Skeletal muscle tissue (tissue), 4 donors: ENCODE results near the gene C10orf67. TPM values are rescaled to one million over a fixed set of nuclear protein-coding genes. Genes with fewer than 3 reads are reported as not detected.
"Not testable (repeated sequence)": the region's sequence is repeated elsewhere in the genome, so short reads cannot be mapped to it uniquely, and the experiment has no call there.

Experiments
- H3K27ac ChIP-seq: one replicate; pipeline ENCODE4 v1.7.0; 2013; ENCODE audit warnings: mild to moderate bottlenecking, low read depth, low read length, inconsistent platforms
- H3K27me3 ChIP-seq, 3 donors: one replicate each; pipeline ENCODE4 v1.7.0; 2013; ENCODE audit warnings: low read length in 3 of 3; ENCODE audit not compliant: control insufficient read depth in 3 of 3, insufficient read depth in 3 of 3
- H3K36me3 ChIP-seq, 3 donors: one replicate each; pipeline ENCODE4 v1.7.0; 2013; ENCODE audit warnings: low read length in 3 of 3; ENCODE audit not compliant: control insufficient read depth in 3 of 3, insufficient read depth in 3 of 3
- H3K4me1 ChIP-seq, 3 donors: one replicate each; pipeline ENCODE4 v1.7.0; 2013; ENCODE audit warnings: low read length in 3 of 3, mild to moderate bottlenecking in 3 of 3; ENCODE audit not compliant: control insufficient read depth in 3 of 3, insufficient read depth in 3 of 3
- H3K4me3 ChIP-seq, 3 donors: one replicate each; pipeline ENCODE4 v1.7.0; 2013; ENCODE audit warnings: low read length in 3 of 3
- H3K9ac ChIP-seq, 3 donors: one replicate each; pipeline ENCODE4 v1.7.0; 2013; ENCODE audit warnings: low read length in 3 of 3, mild to moderate bottlenecking in 3 of 3, moderate library complexity in 2 of 3, low read depth in 1 of 3
- H3K9me3 ChIP-seq, 3 donors: one replicate each; pipeline ENCODE4 v1.7.0; 2013; ENCODE audit warnings: low read length in 3 of 3; ENCODE audit not compliant: control insufficient read depth in 3 of 3
- total RNA-seq: library from RNA; depleted of rRNA; stranded (reverse); fragments of >200 nt; gene quantifications from one replicate; pipeline ENCODE4 v1.2.3, GENCODE V29; 2014
- donor health status: Osteomylitis.

Gene C10orf67
- total RNA-seq, 1 donor from 2014 or later = under 0.01 TPM

- H3K36me3 ChIP-seq = no peaks in the 10 kb centered on the region
- no peaks in the 10 kb centered on the region for H3K4me1 ChIP-seq
- H3K27me3 ChIP-seq = peaks cover 0 to 3% (median 0%) of the 10 kb centered on the region in 3 donors
- H3K9me3 ChIP-seq = no peaks in the 10 kb centered on the region
- H3K9ac ChIP-seq = no peak overlapping the region
- H3K4me3 ChIP-seq = no peak overlapping the region
- H3K27ac ChIP-seq = no peak overlapping the region
Measured at GRCh38 chr10:23284155-23284554, 60.4 kb downstream of the C10orf67 start.

DNA sequence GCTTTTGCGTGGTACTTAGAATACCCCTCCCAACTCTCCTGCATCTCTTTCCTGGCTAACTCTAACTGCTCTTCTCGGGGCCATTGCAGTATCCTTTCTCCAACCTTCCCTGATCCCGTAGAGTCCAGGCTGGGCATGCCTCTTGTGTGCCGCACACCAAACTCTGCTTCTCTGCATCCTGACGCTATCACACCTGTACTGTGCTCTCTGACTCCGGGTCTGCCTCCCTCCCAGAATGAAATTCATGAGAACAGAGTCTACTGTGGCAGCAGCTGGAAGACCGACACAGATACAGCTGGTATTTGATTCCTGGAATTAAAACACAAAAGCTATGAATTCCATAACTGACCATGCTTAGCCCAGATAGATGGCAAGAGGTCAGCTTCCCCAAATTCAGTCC lies 60.9 kb downstream of the C10orf67 start:
- Histone ChIP-seq H3K4me1 (no peaks in the 10 kb centered on the region), H3K9me3 (no peaks in the 10 kb centered on the region), H3K9ac (no peak overlapping the region), H3K36me3 (no peaks in the 10 kb centered on the region), H3K27me3 (peaks cover 0 to 3% (median 0%) of the 10 kb centered on the region in 3 donors), H3K4me3 (no peak overlapping the region), H3K27ac (no peak overlapping the region)

GRCh38 chr10:23281044-23281433 lies 63.6 kb downstream of the C10orf67 start:
- H3K36me3 ChIP-seq = no peaks in the 10 kb centered on the region
- no peak overlapping the region for H3K27ac ChIP-seq
- H3K4me3 ChIP-seq = no peak overlapping the region
- no peak overlapping the region for H3K9ac ChIP-seq
- no peaks in the 10 kb centered on the region for H3K9me3 ChIP-seq
- no peaks in the 10 kb centered on the region for H3K4me1 ChIP-seq
- peaks cover 0 to 3% (median 0%) of the 10 kb centered on the region in 3 donors for H3K27me3 ChIP-seq

- H3K27me3 ChIP-seq = peaks cover 0 to 3% (median 0%) of the 10 kb centered on the region in 3 donors
- no peak overlapping the region for H3K4me3 ChIP-seq
- H3K4me1 ChIP-seq = no peaks in the 10 kb centered on the region
- no peaks in the 10 kb centered on the region for H3K36me3 ChIP-seq
- H3K9me3 ChIP-seq = no peaks in the 10 kb centered on the region
- no peak overlapping the region for H3K27ac ChIP-seq
- no peak overlapping the region for H3K9ac ChIP-seq
Measured at GRCh38 chr10:23280419-23281043, 64.1 kb downstream of the C10orf67 start.

DNA sequence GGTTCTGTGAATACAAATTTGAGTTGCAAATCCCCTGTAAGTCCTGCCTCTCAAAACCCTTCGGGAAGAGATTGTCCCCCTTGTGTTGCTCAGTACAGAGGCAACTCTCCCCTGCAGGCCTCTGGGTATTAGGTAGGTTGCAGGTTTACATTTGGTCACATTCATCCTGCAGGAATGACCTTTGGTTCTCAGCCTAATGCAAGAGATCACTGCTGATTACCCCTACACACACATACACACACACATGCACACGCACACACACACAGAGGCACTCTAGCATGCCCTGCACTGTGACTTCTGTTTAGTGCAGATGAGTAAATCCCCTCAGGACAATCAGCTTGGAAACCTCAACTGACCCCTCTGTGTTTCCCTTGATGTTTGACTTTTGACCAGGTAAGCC lies 69.2 kb downstream of the C10orf67 start:
- H3K27me3 ChIP-seq = no peaks in the 10 kb centered on the region
- H3K36me3 ChIP-seq = no peaks in the 10 kb centered on the region
- peaks cover 3 to 6% (median 3%) of the 10 kb centered on the region in 3 donors for H3K9me3 ChIP-seq
- no peak overlapping the region for H3K27ac ChIP-seq
- no peak overlapping the region for H3K9ac ChIP-seq
- no peak overlapping the region for H3K4me3 ChIP-seq
- H3K4me1 ChIP-seq = no peaks in the 10 kb centered on the region

- not testable (repeated sequence) for H3K4me3 ChIP-seq, H3K27me3 ChIP-seq, H3K27ac ChIP-seq, H3K36me3 ChIP-seq, H3K9ac ChIP-seq, H3K9me3 ChIP-seq, H3K4me1 ChIP-seq
Measured at GRCh38 chr10:23274179-23274578, 70.4 kb downstream of the C10orf67 start.

DNA sequence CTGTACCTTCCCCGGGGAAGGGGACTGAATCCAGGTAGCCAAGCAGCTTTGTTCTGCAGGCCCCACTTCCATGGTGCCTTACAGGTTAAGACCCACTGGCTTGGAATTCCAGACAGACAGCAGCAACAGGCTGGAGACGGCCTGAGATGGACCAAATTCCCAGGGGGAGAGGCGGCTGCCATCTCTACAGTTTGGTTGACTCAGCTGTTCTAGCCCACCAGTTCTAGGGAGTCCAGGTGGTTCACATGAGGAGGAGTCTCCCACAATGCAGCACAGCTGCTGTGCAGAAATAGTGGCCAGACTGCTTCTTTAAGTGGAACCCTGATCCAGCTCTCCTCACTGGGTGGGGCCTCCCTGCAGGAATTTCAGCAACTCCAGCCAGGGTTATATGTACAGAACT lies 74.1 kb downstream of the C10orf67 start:
- no peak overlapping the region for H3K9ac ChIP-seq
- no peaks in the 10 kb centered on the region for H3K27me3 ChIP-seq
- H3K36me3 ChIP-seq = no peaks in the 10 kb centered on the region
- H3K9me3 ChIP-seq = peaks cover 3 to 6% (median 3%) of the 10 kb centered on the region in 3 donors
- no peak overlapping the region for H3K4me3 ChIP-seq
- no peaks in the 10 kb centered on the region for H3K4me1 ChIP-seq
- no peak overlapping the region for H3K27ac ChIP-seq

DNA sequence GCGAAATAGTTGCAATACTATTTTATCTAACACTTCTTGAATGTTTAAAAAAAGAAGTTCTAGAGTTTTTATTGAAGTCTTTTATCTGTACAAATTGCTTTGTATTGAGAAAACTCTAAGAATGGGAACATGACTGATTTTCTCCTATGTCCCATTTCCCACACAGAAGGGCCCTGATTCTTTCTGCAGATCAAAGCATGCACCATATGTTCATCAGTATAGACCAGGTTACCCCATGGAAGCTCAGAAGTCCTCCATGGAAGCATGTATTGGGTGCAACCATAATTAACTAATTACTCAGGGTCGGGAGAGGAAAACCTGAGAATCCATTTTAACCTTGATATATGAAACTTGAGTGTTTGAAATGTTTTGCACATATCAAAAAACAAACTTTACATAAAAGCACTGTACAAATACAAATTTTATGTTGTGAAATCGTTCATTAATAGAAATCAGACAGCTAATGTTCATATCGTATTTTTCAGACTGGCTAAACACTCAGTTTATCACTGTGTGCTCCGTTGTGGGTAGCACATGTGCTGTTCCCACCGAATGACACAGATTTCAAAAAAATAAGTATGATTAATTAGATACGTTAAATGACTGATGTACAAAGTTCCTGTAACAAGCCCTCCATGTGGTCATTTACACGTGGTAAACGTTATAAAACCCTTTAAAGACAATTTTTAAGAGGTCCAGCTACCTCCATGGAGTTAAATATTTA lies 81.0 kb downstream of the C10orf67 start:
- H3K4me3 ChIP-seq = no peak overlapping the region
- no peaks in the 10 kb centered on the region for H3K36me3 ChIP-seq
- H3K27me3 ChIP-seq = peaks cover 0 to 4% (median 0%) of the 10 kb centered on the region in 3 donors
- H3K4me1 ChIP-seq = no peaks in the 10 kb centered on the region
- H3K9ac ChIP-seq = no peak overlapping the region
- H3K27ac ChIP-seq = no peak overlapping the region
- H3K9me3 ChIP-seq = no peaks in the 10 kb centered on the region

DNA sequence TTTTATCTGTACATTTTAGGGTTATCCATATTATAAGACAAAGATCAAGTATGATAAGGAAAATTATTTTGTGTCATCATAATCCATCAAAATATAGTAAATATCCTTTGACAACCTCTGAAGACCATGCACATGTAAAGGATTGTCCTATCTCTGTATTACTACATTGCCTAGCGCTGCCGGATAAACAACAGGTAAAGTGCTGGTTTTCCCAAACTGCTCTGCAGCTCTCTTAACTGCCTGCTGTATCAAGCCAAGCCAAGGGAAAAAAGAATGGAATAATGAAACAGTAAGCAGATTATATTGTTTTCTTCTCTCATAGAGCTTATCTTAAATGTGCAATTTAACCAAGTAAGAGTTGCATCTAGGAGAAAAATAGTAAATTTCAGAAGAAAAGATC lies 81.7 kb downstream of the C10orf67 start:
- peaks cover 0 to 4% (median 0%) of the 10 kb centered on the region in 3 donors for H3K27me3 ChIP-seq
- no peak overlapping the region for H3K27ac ChIP-seq
- no peaks in the 10 kb centered on the region for H3K36me3 ChIP-seq
- no peaks in the 10 kb centered on the region for H3K9me3 ChIP-seq
- H3K4me3 ChIP-seq = no peak overlapping the region
- no peaks in the 10 kb centered on the region for H3K4me1 ChIP-seq
- no peak overlapping the region for H3K9ac ChIP-seq

GRCh38 chr10:23258516-23258915 lies 86.1 kb downstream of the C10orf67 start:
- Histone ChIP-seq H3K27me3 (no peaks in the 10 kb centered on the region), H3K9ac (no peak overlapping the region), H3K36me3 (no peaks in the 10 kb centered on the region), H3K4me3 (no peak overlapping the region), H3K9me3 (no peaks in the 10 kb centered on the region), H3K27ac (no peak overlapping the region), H3K4me1 (no peaks in the 10 kb centered on the region)
